Lung (tissue), 12 donors: ENCODE results near the gene TCOF1. TPM values are rescaled to one million over a fixed set of nuclear protein-coding genes. Genes with fewer than 3 reads are reported as not detected.

Experiments
- ATAC-seq: fragments of 200-7000 bp; cut with Tn5 transposase; one replicate; pipeline ENCODE4 v1.9.1; 2020; ENCODE audit warnings: moderate number of reproducible peaks; ENCODE audit not compliant: insufficient read depth, low FRiP score
- DNase-seq, 3 donors: peaks; one replicate each; pipeline ENCODE4 v3.0.0-alpha.2; 2013 to 2017
- H3K27ac ChIP-seq, 2 donors: one replicate each; pipeline ENCODE4 v1.5.1; 2013; ENCODE audit warnings: mild to moderate bottlenecking in 2 of 2, moderate library complexity in 2 of 2, control low read depth in 1 of 2, inconsistent platforms in 1 of 2, low read depth in 1 of 2, low read length in 1 of 2
- H3K27me3 ChIP-seq, 3 donors: one replicate each; pipeline ENCODE4 v1.5.1; 2013; ENCODE audit warnings: low read length in 2 of 3; ENCODE audit not compliant: control insufficient read depth in 3 of 3, insufficient read depth in 3 of 3
- H3K36me3 ChIP-seq, 4 donors: one replicate each; pipeline ENCODE4 v1.5.1; 2013; ENCODE audit warnings: low read length in 4 of 4, mild to moderate bottlenecking in 1 of 4, moderate library complexity in 1 of 4; ENCODE audit not compliant: control insufficient read depth in 4 of 4, insufficient read depth in 4 of 4
- H3K4me1 ChIP-seq, 5 donors: one replicate each; pipeline ENCODE4 v1.5.1; 2013; ENCODE audit warnings: low read length in 5 of 5, mild to moderate bottlenecking in 2 of 5, moderate library complexity in 1 of 5; ENCODE audit not compliant: control insufficient read depth in 5 of 5, insufficient read depth in 5 of 5
- H3K4me3 ChIP-seq: one replicate; pipeline ENCODE4 v1.5.1; 2013; ENCODE audit warnings: mild to moderate bottlenecking, control low read depth, moderate library complexity
- H3K9ac ChIP-seq, 2 donors: one replicate each; pipeline ENCODE4 v1.5.1; 2013; ENCODE audit warnings: low read length in 2 of 2, control low read depth in 1 of 2; ENCODE audit not compliant: insufficient read depth in 1 of 2
- H3K9me3 ChIP-seq, 4 donors: one replicate each; pipeline ENCODE4 v1.5.1; 2013; ENCODE audit warnings: low read length in 3 of 4, mild to moderate bottlenecking in 1 of 4, moderate library complexity in 1 of 4; ENCODE audit not compliant: control insufficient read depth in 4 of 4, insufficient read depth in 3 of 4
- WGBS, 2 donors: extraction: QIAGEN DNeasy Blood & Tissue Kit; methylation state at CpG; one replicate each; pipeline ENCODE4 v1.1.7; 2013; 5-methylcytosine and 5-hydroxymethylcytosine counted together
- polyA plus RNA-seq, 2 donors: library from polyadenylated mRNA; stranded (reverse); fragments of 200-250 nt; gene quantifications; one replicate each; pipeline ENCODE4 v1.2.1, GENCODE V29; 2013
- total RNA-seq, 2 donors: library from RNA; depleted of rRNA in 1 of 2; stranded (reverse); fragments of >200 nt in 1 of 2; gene quantifications; one replicate each; pipeline ENCODE4 v1.2.1, GENCODE V29; 2014 to 2021
- TF ChIP-seq, protein P1 (sequence below): IDR thresholded peaks from 2 replicates; pipeline ENCODE4 v1.5.1; 2012; ENCODE audit warnings: mild to moderate bottlenecking; ENCODE audit errors: control extremely low read depth, extremely low read depth
- donor health status: control.
- donor health status: control.
- donor health status: Bipolar disorder and iron deficiency.
- donor health status: healthy.
- donor health status: DM: yes; HTN: yes; CAD: no.

Gene TCOF1
- total and polyA plus RNA-seq, 4 donors, result 13.3 to 25.3 (median 15.9) TPM

DNA sequence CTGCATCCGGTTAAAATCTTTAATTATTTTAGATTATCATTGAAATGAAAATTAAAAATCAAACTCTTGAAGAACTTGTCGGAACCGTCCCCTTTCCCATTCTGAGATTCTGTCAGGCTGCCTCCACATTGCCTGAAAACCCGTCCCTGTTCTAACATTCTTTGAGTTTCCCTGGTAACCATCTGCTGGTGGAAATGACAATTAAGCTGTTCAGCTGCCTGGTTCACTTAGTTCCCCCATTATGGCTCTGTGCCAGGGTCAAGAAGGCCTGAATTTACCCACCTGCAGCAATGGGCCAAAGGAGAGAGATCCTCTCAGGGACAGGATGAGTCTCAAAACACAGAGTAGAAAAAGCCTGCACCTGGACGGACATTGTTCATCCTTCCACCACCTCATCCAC is 11.8 kb upstream of the TCOF1 start:
- no peak overlapping the region for H3K9ac ChIP-seq
- 80 to 82% methylated on average over 5 of the region's 5 CpGs for WGBS, 2 donors
- H3K27me3 ChIP-seq, result no peaks in the 10 kb centered on the region
- H3K27ac ChIP-seq, result no peak overlapping the region
- no peaks in the 10 kb centered on the region for H3K36me3 ChIP-seq
- H3K9me3 ChIP-seq, result no peaks in the 10 kb centered on the region
- ATAC-seq, result no peak
- DNase-seq, result peak; percentile 39 to 50 (median 49)
- TF ChIP-seq, protein P1, sequence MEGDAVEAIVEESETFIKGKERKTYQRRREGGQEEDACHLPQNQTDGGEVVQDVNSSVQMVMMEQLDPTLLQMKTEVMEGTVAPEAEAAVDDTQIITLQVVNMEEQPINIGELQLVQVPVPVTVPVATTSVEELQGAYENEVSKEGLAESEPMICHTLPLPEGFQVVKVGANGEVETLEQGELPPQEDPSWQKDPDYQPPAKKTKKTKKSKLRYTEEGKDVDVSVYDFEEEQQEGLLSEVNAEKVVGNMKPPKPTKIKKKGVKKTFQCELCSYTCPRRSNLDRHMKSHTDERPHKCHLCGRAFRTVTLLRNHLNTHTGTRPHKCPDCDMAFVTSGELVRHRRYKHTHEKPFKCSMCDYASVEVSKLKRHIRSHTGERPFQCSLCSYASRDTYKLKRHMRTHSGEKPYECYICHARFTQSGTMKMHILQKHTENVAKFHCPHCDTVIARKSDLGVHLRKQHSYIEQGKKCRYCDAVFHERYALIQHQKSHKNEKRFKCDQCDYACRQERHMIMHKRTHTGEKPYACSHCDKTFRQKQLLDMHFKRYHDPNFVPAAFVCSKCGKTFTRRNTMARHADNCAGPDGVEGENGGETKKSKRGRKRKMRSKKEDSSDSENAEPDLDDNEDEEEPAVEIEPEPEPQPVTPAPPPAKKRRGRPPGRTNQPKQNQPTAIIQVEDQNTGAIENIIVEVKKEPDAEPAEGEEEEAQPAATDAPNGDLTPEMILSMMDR, result no peak
- H3K4me1 ChIP-seq, result peaks cover 0 to 15% (median 1%) of the 10 kb centered on the region in 5 donors
- H3K4me3 ChIP-seq, result no peak overlapping the region

- no peak overlapping the region for H3K27ac ChIP-seq
- H3K9ac ChIP-seq, result no peak overlapping the region
- TF ChIP-seq, protein P1, result no peak
- no peak overlapping the region for H3K4me3 ChIP-seq
- no peaks in the 10 kb centered on the region for H3K9me3 ChIP-seq
- ATAC-seq (no peak), DNase-seq (no peak)
- WGBS, 2 donors, result 89% methylated on average over 6 of the region's 6 CpGs
- H3K4me1 ChIP-seq, result peaks cover 0 to 15% (median 5%) of the 10 kb centered on the region in 5 donors
- H3K27me3 ChIP-seq, result no peaks in the 10 kb centered on the region
- no peaks in the 10 kb centered on the region for H3K36me3 ChIP-seq
Observed at GRCh38 chr5:150346592-150346991, 10.9 kb upstream of the TCOF1 start.

DNA sequence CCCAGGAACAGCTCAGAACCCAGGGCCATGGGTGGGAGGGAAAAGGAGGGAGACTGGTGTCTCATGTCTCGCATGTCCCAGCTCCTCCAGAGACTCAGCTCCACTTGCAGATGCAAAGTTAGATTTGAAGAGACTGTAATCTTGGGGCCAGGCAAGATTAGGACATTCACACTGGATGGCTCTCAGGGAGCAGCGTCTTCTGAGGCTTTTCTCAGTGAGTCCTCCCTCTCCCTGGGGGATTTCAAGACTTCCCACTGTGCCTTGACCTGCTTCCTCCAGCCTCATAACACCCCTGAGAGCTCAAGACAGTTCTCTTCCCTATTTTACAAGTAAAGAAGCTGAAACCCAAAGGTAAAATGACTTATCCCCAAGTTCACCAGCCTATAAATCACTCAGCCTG is 10.5 kb upstream of the TCOF1 start:
- ATAC-seq, result no peak
- TF ChIP-seq, protein P1, result no peak
- Histone ChIP-seq H3K9me3 (no peaks in the 10 kb centered on the region), H3K27me3 (no peaks in the 10 kb centered on the region), H3K27ac (no peak overlapping the region), H3K36me3 (no peaks in the 10 kb centered on the region), H3K4me1 (peaks cover 0 to 15% (median 5%) of the 10 kb centered on the region in 5 donors), H3K9ac (no peak overlapping the region), H3K4me3 (no peak overlapping the region)
- no peak for DNase-seq
- WGBS, 2 donors, result 81 to 95% methylated on average over 2 of the region's 2 CpGs

- TF ChIP-seq, protein P1, result no peak
- no peaks in the 10 kb centered on the region for H3K9me3 ChIP-seq
- WGBS, 2 donors, result 53 to 68% methylated on average over 9 of the region's 9 CpGs
- no peak overlapping the region for H3K9ac ChIP-seq
- DNase-seq (peak in 1 of 3 donors; percentile 19), ATAC-seq (no peak)
- no peak overlapping the region for H3K4me3 ChIP-seq
- H3K27ac ChIP-seq, result no peak overlapping the region
- H3K4me1 ChIP-seq, result peaks cover 0 to 15% (median 5%) of the 10 kb centered on the region in 5 donors
- H3K27me3 ChIP-seq, result no peaks in the 10 kb centered on the region
- H3K36me3 ChIP-seq, result no peaks in the 10 kb centered on the region
Observed at GRCh38 chr5:150347451-150347850, 10.0 kb upstream of the TCOF1 start.
